ENCODE results near the gene CRYBG2. TPM values are rescaled to one million over a fixed set of nuclear protein-coding genes. Genes with fewer than 3 reads are reported as not detected.

CRYBG2 gene
- total RNA-seq, 3 donors from 2014 or later (not counting 1 experiment from before 2014, with no cell fraction given): 2.5 to 5.8 (median 3.2) TPM

DNA sequence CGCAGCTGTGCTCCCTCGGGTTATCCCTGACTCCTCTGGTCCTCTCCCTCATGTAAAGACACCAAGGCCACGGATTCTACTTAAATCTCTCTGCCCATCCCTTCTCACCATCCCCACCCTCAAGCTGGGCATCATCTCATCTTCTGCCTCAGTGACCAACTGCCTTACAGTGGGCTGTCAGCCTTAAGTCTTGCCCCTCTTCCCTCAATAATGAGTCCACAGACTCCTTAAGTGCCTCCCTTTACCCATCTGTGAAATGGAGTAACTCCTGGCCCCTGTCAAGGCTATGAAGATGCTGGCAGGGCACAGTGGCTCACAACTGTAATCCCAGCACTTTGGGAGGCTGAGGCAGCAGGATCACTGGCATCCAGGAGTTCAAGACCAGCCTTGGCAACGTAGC lies 62.0 kb downstream of the CRYBG2 start:
- H3K4me1 Mint-ChIP-seq: peaks cover 34 to 50% of the 10 kb centered on the region in 2 donors
- no peaks in the 10 kb centered on the region for H3K27me3 ChIP-seq (ENCODE audit: control insufficient read depth, insufficient read depth, low read length)
- intact Hi-C loops (cut with micrococcal nuclease): no loop called here
- H3K4me3 Mint-ChIP-seq: peak overlapping the region; percentile 13
- H3K27ac Mint-ChIP-seq: peak overlapping the region in 1 of 2 donors; percentile 57
- 91% methylated on average over 4 of the region's 4 CpGs for WGBS (ENCODE audit: insufficient coverage)
- no peaks in the 10 kb centered on the region for H3K9me3 Mint-ChIP-seq
- no peak for DNase-seq
- peaks cover 2% of the 10 kb centered on the region for H3K36me3 ChIP-seq (ENCODE audit: control insufficient read depth, insufficient read depth, low read length)
- H3K27ac ChIP-seq (ENCODE audit: low read length): peak overlapping the region; percentile 92
- TF ChIP-seq, protein P1, sequence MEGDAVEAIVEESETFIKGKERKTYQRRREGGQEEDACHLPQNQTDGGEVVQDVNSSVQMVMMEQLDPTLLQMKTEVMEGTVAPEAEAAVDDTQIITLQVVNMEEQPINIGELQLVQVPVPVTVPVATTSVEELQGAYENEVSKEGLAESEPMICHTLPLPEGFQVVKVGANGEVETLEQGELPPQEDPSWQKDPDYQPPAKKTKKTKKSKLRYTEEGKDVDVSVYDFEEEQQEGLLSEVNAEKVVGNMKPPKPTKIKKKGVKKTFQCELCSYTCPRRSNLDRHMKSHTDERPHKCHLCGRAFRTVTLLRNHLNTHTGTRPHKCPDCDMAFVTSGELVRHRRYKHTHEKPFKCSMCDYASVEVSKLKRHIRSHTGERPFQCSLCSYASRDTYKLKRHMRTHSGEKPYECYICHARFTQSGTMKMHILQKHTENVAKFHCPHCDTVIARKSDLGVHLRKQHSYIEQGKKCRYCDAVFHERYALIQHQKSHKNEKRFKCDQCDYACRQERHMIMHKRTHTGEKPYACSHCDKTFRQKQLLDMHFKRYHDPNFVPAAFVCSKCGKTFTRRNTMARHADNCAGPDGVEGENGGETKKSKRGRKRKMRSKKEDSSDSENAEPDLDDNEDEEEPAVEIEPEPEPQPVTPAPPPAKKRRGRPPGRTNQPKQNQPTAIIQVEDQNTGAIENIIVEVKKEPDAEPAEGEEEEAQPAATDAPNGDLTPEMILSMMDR (IDR thresholded peaks at IDR 0.05): no peak
- H3K27me3 Mint-ChIP-seq (ENCODE audit: low read depth in 2 of 2): no peaks in the 10 kb centered on the region
- no peaks in the 10 kb centered on the region for H3K36me3 Mint-ChIP-seq
- H3K4me3 ChIP-seq (ENCODE audit: low read length): no peak overlapping the region
- H3K4me1 ChIP-seq (ENCODE audit: control insufficient read depth, insufficient read depth, low read length): peaks cover 60% of the 10 kb centered on the region
- ATAC-seq: no peak
- no peaks in the 10 kb centered on the region for H3K9me3 ChIP-seq (ENCODE audit: control insufficient read depth, insufficient read depth, low read length)

DNA sequence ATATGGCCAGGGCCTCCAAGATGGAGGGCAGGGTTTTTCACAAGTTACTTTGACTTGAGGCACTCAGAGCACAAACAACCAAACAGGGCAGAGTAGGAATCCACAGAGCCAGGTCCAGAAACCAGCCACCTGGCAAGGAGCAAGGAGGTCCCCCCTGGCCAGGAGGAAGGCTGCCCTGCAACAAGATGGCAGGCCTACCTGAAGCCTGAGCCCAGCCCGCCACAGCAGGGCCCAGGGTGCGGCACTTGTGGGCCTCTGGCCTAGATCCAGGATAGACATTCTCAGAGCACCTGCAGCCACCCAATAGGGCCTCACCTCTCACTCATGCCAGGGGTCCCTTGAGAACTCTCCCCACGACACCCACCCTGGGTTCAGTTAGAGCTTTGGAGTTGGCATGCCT lies 62.5 kb downstream of the CRYBG2 start:
- no peak overlapping the region for H3K4me3 Mint-ChIP-seq
- intact Hi-C loops (cut with micrococcal nuclease): no loop called here
- 89% methylated on average over 3 of the region's 3 CpGs for WGBS (ENCODE audit: insufficient coverage)

DNA sequence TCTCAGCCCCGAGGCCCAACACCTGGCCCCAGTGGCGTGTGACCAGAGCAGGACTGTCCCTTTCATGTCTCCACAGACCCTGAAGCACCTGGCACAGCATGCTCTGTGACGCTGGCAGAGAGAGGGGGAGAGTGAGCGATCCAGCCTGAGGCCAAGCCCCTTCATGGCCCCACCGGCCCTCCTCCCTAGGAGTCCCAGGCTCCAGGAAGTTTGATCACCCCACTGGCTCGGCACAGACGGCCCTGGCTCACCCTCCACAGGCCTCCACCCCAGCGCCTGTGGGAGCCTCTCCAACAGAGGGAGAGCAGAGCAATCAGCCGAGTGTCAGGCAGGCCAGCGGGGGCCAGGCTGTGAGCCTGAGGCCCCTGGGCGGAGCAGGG lies 63.1 kb downstream of the CRYBG2 start:
- no peaks in the 10 kb centered on the region for H3K27me3 ChIP-seq (ENCODE audit: control insufficient read depth, insufficient read depth, low read length)
- Mint-ChIP-seq H3K36me3 (no peaks in the 10 kb centered on the region), H3K4me3 (no peak overlapping the region), H3K27me3 (ENCODE audit: low read depth in 2 of 2) (no peaks in the 10 kb centered on the region), H3K4me1 (peaks cover 37 to 60% of the 10 kb centered on the region in 2 donors), H3K27ac (peak overlapping the region; percentile 86 to 96), H3K9me3 (no peaks in the 10 kb centered on the region)
- no peaks in the 10 kb centered on the region for H3K9me3 ChIP-seq (ENCODE audit: control insufficient read depth, insufficient read depth, low read length)
- H3K4me1 ChIP-seq (ENCODE audit: control insufficient read depth, insufficient read depth, low read length): peaks cover 70% of the 10 kb centered on the region
- ATAC-seq (no peak), DNase-seq (no peak)
- no peak overlapping the region for H3K4me3 ChIP-seq (ENCODE audit: low read length)
- H3K27ac ChIP-seq (ENCODE audit: low read length): peak overlapping the region; percentile 92
- TF ChIP-seq, protein P1 (IDR thresholded peaks at IDR 0.05): no peak
- 61% methylated on average over 11 of the region's 11 CpGs for WGBS (ENCODE audit: insufficient coverage)
- H3K36me3 ChIP-seq (ENCODE audit: control insufficient read depth, insufficient read depth, low read length): no peaks in the 10 kb centered on the region
- intact Hi-C loops (cut with micrococcal nuclease): no loop called here

More for the DNA sequence above, 62.5 kb downstream of the CRYBG2 start:
- Mint-ChIP-seq H3K27ac (peak overlapping the region in 1 of 2 donors; percentile 86), H3K9me3 (no peaks in the 10 kb centered on the region), H3K4me1 (peaks cover 37 to 55% of the 10 kb centered on the region in 2 donors), H3K27me3 (ENCODE audit: low read depth in 2 of 2) (no peaks in the 10 kb centered on the region), H3K36me3 (no peaks in the 10 kb centered on the region)
- Histone ChIP-seq H3K27ac (ENCODE audit: low read length) (peak overlapping the region; percentile 92), H3K27me3 (ENCODE audit: control insufficient read depth, insufficient read depth, low read length) (no peaks in the 10 kb centered on the region), H3K9me3 (ENCODE audit: control insufficient read depth, insufficient read depth, low read length) (no peaks in the 10 kb centered on the region), H3K4me1 (ENCODE audit: control insufficient read depth, insufficient read depth, low read length) (peaks cover 65% of the 10 kb centered on the region), H3K4me3 (ENCODE audit: low read length) (no peak overlapping the region), H3K36me3 (ENCODE audit: control insufficient read depth, insufficient read depth, low read length) (peaks cover under 1% of the 10 kb centered on the region)
- DNase-seq (no peak), ATAC-seq (no peak)
- TF ChIP-seq, protein P1 (IDR thresholded peaks at IDR 0.05): no peak

Data from natural killer cell (primary cell).